ENCODE data around the gene IL2RA.

The IL2RA gene

GRCh38 chr10:6054884-6055283 is 7.3 kb downstream of the IL2RA start:
- ATAC-seq, result no peak
- TF ChIP-seq ESRRG (CRISPR knock-in tag; IDR thresholded peaks at IDR 0.05) (no peak), POU6F1 (CRISPR knock-in tag; IDR thresholded peaks at IDR 0.05; ENCODE audit: borderline replicate concordance, low read depth) (no peak), PATZ1 (CRISPR knock-in tag; IDR thresholded peaks at IDR 0.05; ENCODE audit: borderline replicate concordance) (no peak), SNAI2 (CRISPR knock-in tag; IDR thresholded peaks at IDR 0.05) (no peak), TCF4 (CRISPR knock-in tag; IDR thresholded peaks at IDR 0.05; ENCODE audit: borderline replicate concordance) (no peak), TSHZ2 (CRISPR knock-in tag; IDR thresholded peaks at IDR 0.05) (no peak), RARB (CRISPR knock-in tag; IDR thresholded peaks at IDR 0.05) (no peak), ZFP3 (CRISPR knock-in tag; IDR thresholded peaks at IDR 0.05) (no peak), BACH2 (CRISPR knock-in tag; IDR thresholded peaks at IDR 0.05; ENCODE audit: borderline replicate concordance) (no peak), CSRNP3 (CRISPR knock-in tag; IDR thresholded peaks at IDR 0.05) (no peak), OSR1 (CRISPR knock-in tag; IDR thresholded peaks at IDR 0.05) (no peak)

GRCh38 chr10:6053816-6054631 is 8.1 kb downstream of the IL2RA start:
- TF ChIP-seq PPARA (CRISPR knock-in tag; IDR thresholded peaks at IDR 0.05; ENCODE audit: borderline replicate concordance), result no peak
- no peak for TF ChIP-seq PATZ1 (CRISPR knock-in tag; IDR thresholded peaks at IDR 0.05; ENCODE audit: borderline replicate concordance)
- no peak for TF ChIP-seq RARB (CRISPR knock-in tag; IDR thresholded peaks at IDR 0.05)
- TF ChIP-seq OSR1 (CRISPR knock-in tag; IDR thresholded peaks at IDR 0.05), result no peak
- TF ChIP-seq CSRNP3 (CRISPR knock-in tag; IDR thresholded peaks at IDR 0.05), result no peak
- no peak for TF ChIP-seq ZC3H10 (CRISPR knock-in tag; IDR thresholded peaks at IDR 0.05)
- no peak for TF ChIP-seq CREB5 (CRISPR knock-in tag; IDR thresholded peaks at IDR 0.05; ENCODE audit: low read depth)
- no peak for TF ChIP-seq ZFP3 (CRISPR knock-in tag; IDR thresholded peaks at IDR 0.05)
- TF ChIP-seq CSDC2 (CRISPR knock-in tag; IDR thresholded peaks at IDR 0.05), result no peak
- no peak for TF ChIP-seq ZNF70 (CRISPR knock-in tag; IDR thresholded peaks at IDR 0.05)
- ATAC-seq, result no peak

All from SK-N-SH treated with all-trans-retinoic acid at 6 μM for 48 hours (cell line).